Peyer's patch (tissue), 4 donors: ENCODE measurements around the gene RNMT.

Source experiments
- CTCF ChIP-seq, 6 experiments: fragments of 450-650 bp in 4 of 6; fragments of 200-600 bp in 2 of 6; sonication (generic) in 1 of 6; IDR thresholded peaks; one replicate each; pipeline ENCODE4 v1.5.1; 2017 to 2019; ENCODE audit warnings: antibody characterized with exemption in 6 of 6, mild to moderate bottlenecking in 3 of 6, moderate library complexity in 1 of 6
- POLR2A ChIP-seq, 2 donors: fragments of 450-650 bp; IDR thresholded peaks; one replicate each; pipeline ENCODE4 v1.5.1; 2017; ENCODE audit warnings: antibody characterized with exemption in 2 of 2, mild to moderate bottlenecking in 2 of 2, moderate library complexity in 2 of 2

GRCh38 chr18:13712400-13713131 is 13.9 kb upstream of the RNMT start:
- TF ChIP-seq CTCF (IDR thresholded peaks at IDR 0.05), result no peak
- TF ChIP-seq POLR2A (IDR thresholded peaks at IDR 0.05), result no peak
